Activated naive CD8-positive, alpha-beta T cell treated with anti-CD3 and anti-CD28 coated beads, Interleukin-2, amount 10 ng/mL, durations not matched to agents 7 days and 5 days (primary cell): Measurements from ENCODE around the gene KCP. TPM values are rescaled to one million over a fixed set of nuclear protein-coding genes. Genes with fewer than 3 reads are reported as not detected.

ENCODE experiments used
- ATAC-seq: fragments of 150-1000 bp; cut with Tn5 transposase; one replicate; pipeline ENCODE4 v1.10.0; 2021; ENCODE audit warnings: low read depth, moderate library complexity
- POLR2A ChIA-PET: fragments of 350-600 bp; sonication (Branson Sonifier 250); formaldehyde crosslinking; loops from one replicate; lab custom pipeline; 2021; ENCODE audit warnings: antibody characterized with exemption; lab: Charles Lee
- DNase-seq: peaks from one replicate; pipeline ENCODE4 v3.0.0; 2021
- H3K27ac Mint-ChIP-seq: one replicate; pipeline ENCODE4 v1.8.0; 2022; ENCODE audit warnings: mild to moderate bottlenecking, mixed read lengths
- H3K27me3 Mint-ChIP-seq: one replicate; pipeline ENCODE4 v1.8.0; 2022; ENCODE audit warnings: mild to moderate bottlenecking, moderate library complexity, mixed read lengths
- H3K36me3 Mint-ChIP-seq: one replicate; pipeline ENCODE4 v1.8.0; 2021; ENCODE audit warnings: mild to moderate bottlenecking, mixed read lengths
- H3K4me1 Mint-ChIP-seq: one replicate; pipeline ENCODE4 v1.8.0; 2021; ENCODE audit warnings: mixed read lengths
- H3K4me3 Mint-ChIP-seq: one replicate; pipeline ENCODE4 v1.8.0; 2022; ENCODE audit warnings: mild to moderate bottlenecking, moderate library complexity, mixed read lengths
- H3K9me3 Mint-ChIP-seq: one replicate; pipeline ENCODE4 v1.8.0; 2021; ENCODE audit warnings: mixed read lengths
- total RNA-seq, 2 experiments: library from RNA; stranded (reverse); gene quantifications; one replicate each; pipeline ENCODE4 v1.2.3, GENCODE V29; 2021

KCP gene
- total RNA-seq, 2 experiments from 2014 or later = 0.57 to 0.69 TPM

GRCh38 chr7:128887169-128888038, 23.1 kb downstream of the KCP start:
- no peak overlapping the region for H3K4me3 Mint-ChIP-seq
- no peaks in the 10 kb centered on the region for H3K9me3 Mint-ChIP-seq
- H3K36me3 Mint-ChIP-seq = no peaks in the 10 kb centered on the region
- POLR2A ChIA-PET = no interaction called here
- H3K27me3 Mint-ChIP-seq = no peaks in the 10 kb centered on the region
- H3K27ac Mint-ChIP-seq = no peak overlapping the region
- no peak for ATAC-seq
- no peaks in the 10 kb centered on the region for H3K4me1 Mint-ChIP-seq
- DNase-seq = peak; percentile 29

GRCh38 chr7:128886391-128887168, 23.9 kb downstream of the KCP start:
- peak; percentile 24 for DNase-seq
- ATAC-seq = no peak
- no peak overlapping the region for H3K4me3 Mint-ChIP-seq
- no peaks in the 10 kb centered on the region for H3K4me1 Mint-ChIP-seq
- H3K27me3 Mint-ChIP-seq = no peaks in the 10 kb centered on the region
- POLR2A ChIA-PET = no interaction called here
- H3K36me3 Mint-ChIP-seq = no peaks in the 10 kb centered on the region
- H3K9me3 Mint-ChIP-seq = no peaks in the 10 kb centered on the region
- no peak overlapping the region for H3K27ac Mint-ChIP-seq

- H3K27ac Mint-ChIP-seq = peak overlapping the region; percentile 26
- ATAC-seq (no peak), DNase-seq (peak; percentile 17)
- no peaks in the 10 kb centered on the region for H3K9me3 Mint-ChIP-seq
- H3K36me3 Mint-ChIP-seq = no peaks in the 10 kb centered on the region
- no peaks in the 10 kb centered on the region for H3K4me1 Mint-ChIP-seq
- no peaks in the 10 kb centered on the region for H3K27me3 Mint-ChIP-seq
- POLR2A ChIA-PET = no interaction called here
- H3K4me3 Mint-ChIP-seq = no peak overlapping the region
These were observed 24.9 kb downstream of the KCP start for GRCh38 chr7:128885370-128886187.

- no peak overlapping the region for H3K27ac Mint-ChIP-seq
- no peaks in the 10 kb centered on the region for H3K9me3 Mint-ChIP-seq
- DNase-seq (peak; percentile 26), ATAC-seq (no peak)
- H3K4me3 Mint-ChIP-seq = no peak overlapping the region
- no peaks in the 10 kb centered on the region for H3K4me1 Mint-ChIP-seq
- no peaks in the 10 kb centered on the region for H3K27me3 Mint-ChIP-seq
- POLR2A ChIA-PET = no interaction called here
- no peaks in the 10 kb centered on the region for H3K36me3 Mint-ChIP-seq
These were observed 25.7 kb downstream of the KCP start for GRCh38 chr7:128884561-128885369.

GRCh38 chr7:128883622-128884448, 26.7 kb downstream of the KCP start:
- ATAC-seq = peak; percentile 61
- POLR2A ChIA-PET = interaction anchor here (0.5 to 1.5 kb wide), 2 partner anchors 21 to 400 kb away, joined by 8 to 9 read pairs; partner anchors contain the start of gene ATP6V1F
- peak; percentile 91 for DNase-seq
- no peaks in the 10 kb centered on the region for H3K9me3 Mint-ChIP-seq
- H3K27ac Mint-ChIP-seq = no peak overlapping the region
- H3K4me3 Mint-ChIP-seq = no peak overlapping the region
- peaks cover 2% of the 10 kb centered on the region for H3K27me3 Mint-ChIP-seq
- no peaks in the 10 kb centered on the region for H3K4me1 Mint-ChIP-seq
- no peaks in the 10 kb centered on the region for H3K36me3 Mint-ChIP-seq

GRCh38 chr7:128882134-128882533, 28.4 kb downstream of the KCP start:
- peaks cover 2% of the 10 kb centered on the region for H3K27me3 Mint-ChIP-seq
- H3K36me3 Mint-ChIP-seq = no peaks in the 10 kb centered on the region
- POLR2A ChIA-PET = interaction anchor here (2.4 kb wide), 1 partner anchor 19 kb away, joined by 11 read pairs; the partner anchor contains the start of gene ATP6V1F
- H3K9me3 Mint-ChIP-seq = no peaks in the 10 kb centered on the region
- no peak for DNase-seq
- H3K27ac Mint-ChIP-seq = no peak overlapping the region
- H3K4me1 Mint-ChIP-seq = peaks cover 7% of the 10 kb centered on the region
- H3K4me3 Mint-ChIP-seq = no peak overlapping the region
- ATAC-seq = no peak

GRCh38 chr7:128881458-128882125, 28.9 kb downstream of the KCP start:
- ATAC-seq (no peak), DNase-seq (peak; percentile 24)
- no peaks in the 10 kb centered on the region for H3K36me3 Mint-ChIP-seq
- peaks cover 7% of the 10 kb centered on the region for H3K4me1 Mint-ChIP-seq
- no peak overlapping the region for H3K27ac Mint-ChIP-seq
- POLR2A ChIA-PET = interaction anchor here (2.4 kb wide), 1 partner anchor 19 kb away, joined by 11 read pairs; the partner anchor contains the start of gene ATP6V1F
- H3K9me3 Mint-ChIP-seq = no peaks in the 10 kb centered on the region
- H3K4me3 Mint-ChIP-seq = no peak overlapping the region
- peaks cover 2% of the 10 kb centered on the region for H3K27me3 Mint-ChIP-seq

GRCh38 chr7:128880791-128881457, 29.6 kb downstream of the KCP start:
- Mint-ChIP-seq H3K36me3 (no peaks in the 10 kb centered on the region), H3K9me3 (no peaks in the 10 kb centered on the region), H3K4me1 (peaks cover 7% of the 10 kb centered on the region), H3K4me3 (no peak overlapping the region), H3K27me3 (peaks cover 3% of the 10 kb centered on the region), H3K27ac (no peak overlapping the region)
- DNase-seq = peak; percentile 20
- POLR2A ChIA-PET = interaction anchor here (2.4 kb wide), 1 partner anchor 18 kb away, joined by 11 read pairs; the partner anchor contains the start of gene ATP6V1F
- no peak for ATAC-seq

GRCh38 chr7:128879939-128880746, 30.4 kb downstream of the KCP start:
- Mint-ChIP-seq H3K4me3 (no peak overlapping the region), H3K27ac (no peak overlapping the region), H3K9me3 (no peaks in the 10 kb centered on the region), H3K27me3 (peaks cover 5% of the 10 kb centered on the region), H3K36me3 (no peaks in the 10 kb centered on the region), H3K4me1 (peaks cover 7% of the 10 kb centered on the region)
- POLR2A ChIA-PET = interaction anchor here (2.4 kb wide), 1 partner anchor 17 kb away, joined by 11 read pairs; the partner anchor contains the start of gene ATP6V1F
- ATAC-seq (peak; percentile 27), DNase-seq (peak; percentile 49)

GRCh38 chr7:128879461-128879938, 31.0 kb downstream of the KCP start:
- ATAC-seq (no peak), DNase-seq (peak; percentile 30)
- peaks cover 7% of the 10 kb centered on the region for H3K4me1 Mint-ChIP-seq
- peaks cover 5% of the 10 kb centered on the region for H3K27me3 Mint-ChIP-seq
- H3K4me3 Mint-ChIP-seq = no peak overlapping the region
- no peaks in the 10 kb centered on the region for H3K9me3 Mint-ChIP-seq
- H3K27ac Mint-ChIP-seq = no peak overlapping the region
- H3K36me3 Mint-ChIP-seq = no peaks in the 10 kb centered on the region
- POLR2A ChIA-PET = interaction anchor here (2.4 kb wide), 1 partner anchor 17 kb away, joined by 11 read pairs; the partner anchor contains the start of gene ATP6V1F
